OCI-LY3 (cell line): ENCODE results near the gene C1RL.

Experiments
- EZH2phosphoT487 ChIP-seq: fragments of 200-600 bp; shearing (Covaris generic); IDR thresholded peaks from 2 replicates; pipeline ENCODE4 v1.6.1; 2018; ENCODE audit warnings: antibody characterized with exemption, mixed run types, low read depth
- TF ChIP-seq, protein P1 (sequence below): fragments of 200-600, 300-600 bp; sonication (generic); IDR thresholded peaks from 2 replicates; pipeline ENCODE4 v1.5.1; 2014; ENCODE audit warnings: antibody characterized with exemption, low read length, low read depth

- TF ChIP-seq, protein P1, sequence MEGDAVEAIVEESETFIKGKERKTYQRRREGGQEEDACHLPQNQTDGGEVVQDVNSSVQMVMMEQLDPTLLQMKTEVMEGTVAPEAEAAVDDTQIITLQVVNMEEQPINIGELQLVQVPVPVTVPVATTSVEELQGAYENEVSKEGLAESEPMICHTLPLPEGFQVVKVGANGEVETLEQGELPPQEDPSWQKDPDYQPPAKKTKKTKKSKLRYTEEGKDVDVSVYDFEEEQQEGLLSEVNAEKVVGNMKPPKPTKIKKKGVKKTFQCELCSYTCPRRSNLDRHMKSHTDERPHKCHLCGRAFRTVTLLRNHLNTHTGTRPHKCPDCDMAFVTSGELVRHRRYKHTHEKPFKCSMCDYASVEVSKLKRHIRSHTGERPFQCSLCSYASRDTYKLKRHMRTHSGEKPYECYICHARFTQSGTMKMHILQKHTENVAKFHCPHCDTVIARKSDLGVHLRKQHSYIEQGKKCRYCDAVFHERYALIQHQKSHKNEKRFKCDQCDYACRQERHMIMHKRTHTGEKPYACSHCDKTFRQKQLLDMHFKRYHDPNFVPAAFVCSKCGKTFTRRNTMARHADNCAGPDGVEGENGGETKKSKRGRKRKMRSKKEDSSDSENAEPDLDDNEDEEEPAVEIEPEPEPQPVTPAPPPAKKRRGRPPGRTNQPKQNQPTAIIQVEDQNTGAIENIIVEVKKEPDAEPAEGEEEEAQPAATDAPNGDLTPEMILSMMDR: no peak
- no peak for TF ChIP-seq EZH2phosphoT487
These were observed 43.8 kb upstream of the C1RL start for GRCh38 chr12:7152818-7153217.
